ENCODE data around the gene NUDT4.
"Not testable (repeated sequence)": the region's sequence is repeated elsewhere in the genome, so short reads cannot be mapped to it uniquely, and the experiment has no call there.

NUDT4 gene

GRCh38 chr12:93429852-93430251 lies 52.1 kb downstream of the NUDT4 start:
- DNase-seq = no peak

GRCh38 chr12:93430280-93430679 lies 52.6 kb downstream of the NUDT4 start:
- no peak for DNase-seq

- DNase-seq = not testable (repeated sequence)
Observed at GRCh38 chr12:93432031-93432430, 54.3 kb downstream of the NUDT4 start.

- DNase-seq = no peak
Observed at GRCh38 chr12:93434256-93434865, 56.6 kb downstream of the NUDT4 start.

- no peak for DNase-seq
Observed at GRCh38 chr12:93438266-93439050, 60.7 kb downstream of the NUDT4 start.

GRCh38 chr12:93440043-93440835 lies 62.5 kb downstream of the NUDT4 start:
- no peak for DNase-seq

GRCh38 chr12:93441081-93441616 lies 63.4 kb downstream of the NUDT4 start:
- peak; percentile 33 for DNase-seq

GRCh38 chr12:93441617-93442410 lies 64.1 kb downstream of the NUDT4 start, which contains the start of gene UBE2N:
Gene UBE2N (minus strand): TSS chr12:93441947. CDS start chr12:93441884, 63 bp downstream.
- DNase-seq = peak; percentile 97

- DNase-seq = peak; percentile 57
Observed at GRCh38 chr12:93442411-93443340, 65.0 kb downstream of the NUDT4 start.

- no peak for DNase-seq
Observed at GRCh38 chr12:93443576-93443975, 65.9 kb downstream of the NUDT4 start.

GRCh38 chr12:93447555-93448290 lies 70.0 kb downstream of the NUDT4 start:
- no peak for DNase-seq

GRCh38 chr12:93448796-93449195 lies 71.1 kb downstream of the NUDT4 start:
- DNase-seq = no peak

GRCh38 chr12:93449277-93449676 lies 71.6 kb downstream of the NUDT4 start:
- no peak for DNase-seq

GRCh38 chr12:93451423-93452158 lies 73.9 kb downstream of the NUDT4 start:
- DNase-seq = no peak

- DNase-seq = no peak
Observed at GRCh38 chr12:93453633-93454032, 75.9 kb downstream of the NUDT4 start.

GRCh38 chr12:93456077-93456476 lies 78.4 kb downstream of the NUDT4 start:
- no peak for DNase-seq
